Activated CD4-positive, alpha-beta memory T cell treated with anti-CD3 and anti-CD28 coated beads, Interleukin-2, amount 10 ng/mL, durations not matched to agents 7 days and 5 days (primary cell): ENCODE measurements around the gene GLA. TPM values are rescaled to one million over a fixed set of nuclear protein-coding genes. Genes with fewer than 3 reads are reported as not detected.

Experiments
- CTCF ChIA-PET: fragments of 350-600 bp; sonication (Branson Sonifier 250); formaldehyde crosslinking; loops from one replicate; lab custom pipeline; 2021; ENCODE audit warnings: antibody characterized with exemption, inconsistent platforms; lab: Charles Lee
- POLR2A ChIA-PET: fragments of 350-600 bp; sonication (Branson Sonifier 250); formaldehyde crosslinking; loops from one replicate; lab custom pipeline; 2021; ENCODE audit warnings: antibody characterized with exemption; lab: Charles Lee
- DNase-seq: peaks from one replicate; pipeline ENCODE4 v3.0.0-alpha.2; 2020
- H3K27ac Mint-ChIP-seq: one replicate; pipeline ENCODE4 v1.8.0; 2021; ENCODE audit warnings: mild to moderate bottlenecking, mixed read lengths
- H3K27me3 Mint-ChIP-seq: one replicate; pipeline ENCODE4 v1.8.0; 2021; ENCODE audit warnings: mixed read lengths
- H3K36me3 Mint-ChIP-seq: one replicate; pipeline ENCODE4 v1.8.0; 2021; ENCODE audit warnings: low read depth, mixed read lengths
- H3K4me1 Mint-ChIP-seq: one replicate; pipeline ENCODE4 v1.8.0; 2021; ENCODE audit warnings: mixed read lengths
- H3K4me3 Mint-ChIP-seq: one replicate; pipeline ENCODE4 v1.8.0; 2021; ENCODE audit warnings: mild to moderate bottlenecking, mixed read lengths
- H3K9me3 Mint-ChIP-seq: one replicate; pipeline ENCODE4 v1.8.0; 2021; ENCODE audit warnings: mixed read lengths
- total RNA-seq, 2 experiments: library from RNA; stranded (reverse); gene quantifications; one replicate each; pipeline ENCODE4 v1.2.3, GENCODE V29; 2021

GLA gene
- 10 to 100 TPM; 35.6 to 38.3 TPM for total RNA-seq

DNA sequence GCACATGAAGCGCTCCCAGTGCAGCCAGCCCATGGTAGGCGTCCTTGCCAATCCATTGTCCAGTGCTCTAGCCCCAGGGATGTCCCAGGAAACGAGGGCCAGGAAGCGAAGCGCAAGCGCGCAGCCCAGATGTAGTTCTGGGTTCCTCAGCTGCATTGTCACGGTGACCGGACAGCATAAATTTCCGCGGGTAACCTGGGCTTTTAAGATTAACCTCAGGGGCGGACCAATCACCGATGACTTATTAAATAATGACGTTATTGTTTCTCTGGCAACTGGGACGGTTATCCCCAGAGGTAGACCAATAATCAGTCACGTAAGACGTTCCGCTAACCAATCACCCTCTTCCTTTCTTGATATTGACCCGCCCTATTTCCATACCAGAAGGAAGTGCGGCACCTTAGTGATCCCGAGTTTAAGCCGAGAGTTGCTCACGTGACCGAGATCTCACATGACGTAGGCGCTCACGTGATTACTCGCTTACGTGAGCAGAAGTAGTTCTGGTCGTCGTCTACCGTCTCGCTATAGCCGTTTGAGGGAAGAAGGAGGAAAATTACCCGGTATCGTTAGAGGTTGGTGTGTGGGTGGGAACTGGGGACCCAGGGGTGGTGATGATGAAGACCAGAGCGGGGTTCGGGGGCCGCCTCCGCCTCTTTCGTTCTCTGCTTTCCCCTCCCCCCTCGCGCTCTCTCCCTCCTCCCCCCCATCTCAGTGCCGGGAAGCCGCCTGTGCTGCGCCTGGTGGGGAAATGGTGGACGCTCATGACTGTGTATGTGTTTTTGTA lies at the start of gene GLA, which contains the start of gene HNRNPH2:
Gene GLA (minus strand): TSS at position 178 of the 784 bp plus-strand sequence. CDS start 22 bp downstream, at position 156.
Gene HNRNPH2 (plus strand): TSS at position 475 of the 784 bp plus-strand sequence. CDS start 3,767 bp downstream, outside the sequence.
- CTCF ChIA-PET, result interaction anchor here (1.0 kb wide), 1 partner anchor 17 kb away, joined by 4 read pairs; the partner anchor contains the start of gene RPL36A
- peak within 1 kb of the TSS; percentile 89 for H3K4me3 Mint-ChIP-seq
- H3K27me3 Mint-ChIP-seq, result no peaks in the 10 kb centered on the region
- peaks cover 21% of the 10 kb centered on the region for H3K36me3 Mint-ChIP-seq
- no peaks in the 10 kb centered on the region for H3K9me3 Mint-ChIP-seq
- peaks cover 35% of the 10 kb centered on the region for H3K4me1 Mint-ChIP-seq
- DNase-seq, result peak; percentile 90
- POLR2A ChIA-PET, result interaction anchor here (0.9 to 1.9 kb wide), 4 partner anchors 10 to 59 kb away, joined by 4 to 10 read pairs (median 6); partner anchors contain the start of genes RPL36A and TIMM8A
- H3K27ac Mint-ChIP-seq, result peak within 1 kb of the TSS; percentile 97

DNA sequence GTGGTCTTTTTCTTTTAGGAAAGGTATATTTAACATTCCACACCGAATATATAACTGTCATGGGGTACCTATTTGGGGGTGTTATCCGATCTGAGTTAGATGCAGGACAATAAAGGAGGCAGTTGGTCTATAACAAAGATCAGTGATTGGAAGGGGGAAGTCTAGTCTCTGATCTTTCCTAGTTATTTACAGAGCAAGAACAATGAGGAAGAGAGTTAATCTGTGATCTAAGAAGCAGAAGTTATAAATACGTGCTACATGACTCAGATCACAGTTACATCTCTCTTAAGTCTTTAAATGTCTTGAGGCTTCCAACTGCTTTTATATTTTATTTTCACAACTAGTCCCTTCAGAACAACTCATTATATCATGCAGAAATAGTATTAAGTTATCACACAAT lies 44.3 kb upstream of the GLA start:
- Mint-ChIP-seq H3K27me3 (no peaks in the 10 kb centered on the region), H3K36me3 (no peaks in the 10 kb centered on the region), H3K27ac (no peak overlapping the region), H3K4me3 (no peak overlapping the region), H3K9me3 (no peaks in the 10 kb centered on the region), H3K4me1 (peaks cover 2% of the 10 kb centered on the region)
- DNase-seq, result no peak
- ChIA-PET CTCF (no interaction called here), POLR2A (no interaction called here)

DNA sequence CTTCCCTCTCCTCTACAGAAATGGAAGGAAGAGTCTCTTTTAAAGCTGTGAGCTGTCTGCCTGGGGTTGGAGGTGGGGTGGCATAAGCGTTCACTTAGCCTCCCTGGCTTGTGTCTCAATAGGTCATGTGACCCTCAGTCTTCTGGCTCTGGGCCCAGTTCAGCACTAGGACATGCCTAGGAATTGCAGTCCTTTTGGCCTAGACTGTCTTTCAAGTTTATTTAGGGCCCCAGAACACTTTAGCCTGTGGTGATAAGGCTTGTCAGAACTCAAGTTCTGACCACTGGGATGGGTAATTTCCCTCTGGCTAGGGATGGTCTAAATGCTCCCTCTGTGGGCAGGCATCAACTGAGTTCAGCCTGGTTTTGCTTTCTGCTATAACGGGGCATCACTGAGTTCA lies 43.2 kb upstream of the GLA start:
- Mint-ChIP-seq H3K4me3 (no peak overlapping the region), H3K36me3 (no peaks in the 10 kb centered on the region), H3K27me3 (no peaks in the 10 kb centered on the region), H3K9me3 (no peaks in the 10 kb centered on the region), H3K27ac (no peak overlapping the region), H3K4me1 (peaks cover 2% of the 10 kb centered on the region)
- no peak for DNase-seq
- ChIA-PET CTCF (no interaction called here), POLR2A (no interaction called here)

DNA sequence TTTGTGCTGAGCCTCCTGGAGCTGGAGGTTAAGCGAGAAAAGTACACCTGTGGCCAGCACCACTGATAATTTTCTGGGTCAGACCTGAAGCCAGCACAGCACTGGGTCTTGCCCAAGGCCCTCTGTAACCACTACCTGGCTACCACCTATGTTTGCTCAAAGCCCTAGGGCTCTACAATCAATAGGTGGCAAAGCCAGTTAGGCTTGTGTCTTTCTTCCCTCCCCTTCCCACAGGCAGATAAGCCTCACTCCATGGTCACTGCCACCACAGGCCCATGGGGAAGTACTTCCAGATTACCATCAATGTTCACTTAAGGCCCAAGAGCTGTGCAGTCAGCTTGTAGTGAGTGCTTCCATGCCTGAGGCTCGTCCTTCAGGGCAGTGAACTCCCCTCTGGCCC lies 42.4 kb upstream of the GLA start:
- CTCF ChIA-PET, result no interaction called here

DNA sequence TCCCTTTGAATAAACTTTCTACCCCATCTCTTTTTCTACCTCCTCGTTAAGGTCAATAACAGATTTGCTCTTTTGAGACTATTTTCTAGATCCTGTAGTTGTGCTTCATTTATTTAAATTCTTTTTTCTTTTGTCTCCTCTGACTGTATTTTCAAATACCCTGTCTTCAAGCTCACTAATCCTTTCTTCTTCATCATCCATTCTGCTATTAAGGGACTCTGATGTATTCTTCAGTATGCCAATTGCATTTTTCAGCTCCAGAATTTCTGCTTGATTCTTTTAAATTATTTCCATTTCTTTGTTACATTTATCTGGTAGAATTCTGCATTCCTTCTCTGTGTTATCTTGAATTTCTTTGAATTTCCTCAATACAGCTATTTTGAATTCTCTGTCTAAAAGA lies 41.6 kb upstream of the GLA start:
- Mint-ChIP-seq H3K9me3 (no peaks in the 10 kb centered on the region), H3K27me3 (no peaks in the 10 kb centered on the region), H3K4me3 (no peak overlapping the region), H3K27ac (no peak overlapping the region), H3K4me1 (peaks cover 2% of the 10 kb centered on the region), H3K36me3 (no peaks in the 10 kb centered on the region)
- no peak for DNase-seq
- POLR2A ChIA-PET, result no interaction called here
- CTCF ChIA-PET, result no interaction called here

More for the DNA sequence above, 42.4 kb upstream of the GLA start:
- H3K36me3 Mint-ChIP-seq, result no peaks in the 10 kb centered on the region
- H3K9me3 Mint-ChIP-seq, result no peaks in the 10 kb centered on the region
- no peak overlapping the region for H3K27ac Mint-ChIP-seq
- H3K4me3 Mint-ChIP-seq, result no peak overlapping the region
- DNase-seq, result no peak
- POLR2A ChIA-PET, result no interaction called here
- no peaks in the 10 kb centered on the region for H3K27me3 Mint-ChIP-seq
- H3K4me1 Mint-ChIP-seq, result peaks cover 2% of the 10 kb centered on the region

DNA sequence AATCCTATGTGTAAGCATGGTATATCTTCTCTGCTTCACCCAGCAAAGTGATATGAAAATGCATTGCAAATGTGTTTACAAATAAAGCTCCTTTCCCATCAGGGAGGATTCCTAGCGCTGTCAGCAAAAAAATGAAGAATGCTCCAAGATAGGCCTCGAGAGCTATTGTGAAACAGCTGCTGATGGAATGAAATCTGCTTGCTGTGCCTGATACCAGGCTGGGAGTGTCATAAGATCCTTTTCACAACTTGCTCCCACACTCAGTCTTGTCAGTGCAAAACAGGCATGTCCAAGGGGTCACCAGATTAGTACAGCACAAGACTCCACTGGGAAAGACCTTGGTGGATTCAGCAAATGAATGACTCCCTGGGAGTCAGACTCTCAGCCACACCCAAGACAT lies 34.4 kb upstream of the GLA start:
- ChIA-PET CTCF (no interaction called here), POLR2A (no interaction called here)
- Mint-ChIP-seq H3K4me1 (no peaks in the 10 kb centered on the region), H3K9me3 (no peaks in the 10 kb centered on the region), H3K27me3 (no peaks in the 10 kb centered on the region), H3K27ac (no peak overlapping the region), H3K4me3 (no peak overlapping the region), H3K36me3 (peaks cover 16% of the 10 kb centered on the region)
- no peak for DNase-seq

DNA sequence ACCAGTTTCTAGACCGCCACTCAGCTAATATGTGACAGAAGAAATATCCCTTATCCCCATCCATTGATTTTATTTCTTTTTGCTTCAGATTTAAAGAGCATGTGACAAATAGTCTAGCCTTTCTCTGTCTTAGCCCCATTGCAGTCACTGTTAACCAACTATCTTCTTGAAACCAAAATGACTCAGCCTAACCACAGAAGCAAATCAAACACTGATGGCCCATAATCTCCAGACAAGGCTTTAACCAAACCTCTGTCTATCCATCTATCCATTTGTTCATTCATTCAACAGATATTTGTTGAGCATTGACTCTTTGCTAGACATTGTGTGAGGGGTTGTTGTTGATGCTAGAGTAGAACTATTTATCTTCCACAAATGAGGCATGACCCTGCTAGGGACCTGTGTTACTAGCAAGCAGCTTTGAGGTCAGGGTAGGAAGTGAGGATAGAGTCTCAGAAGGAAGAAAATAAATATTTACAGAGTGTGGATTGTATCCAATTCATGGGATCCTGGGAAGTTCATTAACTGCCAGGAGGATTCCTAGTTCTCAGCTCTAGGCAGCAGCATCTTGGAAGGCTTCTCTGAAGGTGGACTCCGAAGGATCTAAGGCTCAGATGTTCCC lies 22.8 kb upstream of the GLA start:
- Mint-ChIP-seq H3K9me3 (no peaks in the 10 kb centered on the region), H3K36me3 (peaks cover 5% of the 10 kb centered on the region), H3K27ac (peak overlapping the region; percentile 67), H3K27me3 (no peaks in the 10 kb centered on the region), H3K4me1 (peaks cover 15% of the 10 kb centered on the region), H3K4me3 (no peak overlapping the region)
- DNase-seq, result no peak
- POLR2A ChIA-PET, result interaction anchor here (1.0 kb wide), 1 partner anchor 13 kb away, joined by 5 read pairs; no protein-coding TSS in a partner anchor
- CTCF ChIA-PET, result no interaction called here

DNA sequence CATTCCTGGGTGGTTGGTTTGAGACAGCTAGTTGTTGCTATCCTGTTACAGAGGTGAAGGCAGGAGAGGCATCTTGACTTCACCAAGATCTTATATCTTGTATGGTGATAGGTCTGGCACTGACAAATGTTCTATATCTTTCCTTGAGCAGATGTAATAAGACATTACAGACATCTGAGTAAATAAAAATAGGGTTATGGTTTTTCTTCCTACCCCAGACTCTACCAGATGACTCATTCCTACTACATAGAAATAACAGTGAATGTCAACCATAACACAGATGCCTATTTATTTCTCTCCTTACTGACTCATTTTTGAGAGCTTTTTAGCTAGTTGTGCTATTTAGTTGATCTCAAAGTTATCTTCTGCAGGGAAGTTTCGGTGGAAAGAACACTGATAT lies 22.2 kb upstream of the GLA start:
- Mint-ChIP-seq H3K27ac (peak overlapping the region; percentile 67), H3K4me3 (no peak overlapping the region), H3K4me1 (peaks cover 15% of the 10 kb centered on the region), H3K36me3 (peaks cover 7% of the 10 kb centered on the region), H3K9me3 (peaks cover 2% of the 10 kb centered on the region), H3K27me3 (no peaks in the 10 kb centered on the region)
- POLR2A ChIA-PET, result interaction anchor here (1.0 kb wide), 1 partner anchor 13 kb away, joined by 5 read pairs; no protein-coding TSS in a partner anchor
- CTCF ChIA-PET, result no interaction called here
- DNase-seq, result no peak

DNA sequence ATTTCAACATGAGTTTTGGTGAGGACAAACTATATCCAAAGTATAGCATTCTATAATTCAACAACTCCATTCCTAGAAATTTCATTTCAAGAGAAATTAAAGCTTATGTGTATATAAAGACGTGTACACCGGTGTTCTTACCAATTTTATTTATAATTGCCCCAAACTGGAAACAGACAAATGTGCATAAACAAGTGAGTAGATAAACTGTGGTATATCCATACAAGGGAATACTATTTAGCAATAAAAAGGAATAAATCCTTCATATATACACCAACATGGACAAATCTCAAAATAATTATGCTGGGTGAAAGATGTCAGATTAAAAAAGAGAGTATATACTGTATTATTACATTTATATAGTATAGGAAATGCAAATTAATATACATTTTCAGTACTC lies 20.2 kb upstream of the GLA start:
- DNase-seq, result no peak
- CTCF ChIA-PET, result interaction anchor here (1.4 kb wide), 1 partner anchor 11 kb away, joined by 3 read pairs; no protein-coding TSS in a partner anchor
- H3K27me3 Mint-ChIP-seq, result no peaks in the 10 kb centered on the region
- H3K27ac Mint-ChIP-seq, result no peak overlapping the region
- peaks cover 8% of the 10 kb centered on the region for H3K36me3 Mint-ChIP-seq
- H3K4me1 Mint-ChIP-seq, result peaks cover 15% of the 10 kb centered on the region
- peaks cover 2% of the 10 kb centered on the region for H3K9me3 Mint-ChIP-seq
- no peak overlapping the region for H3K4me3 Mint-ChIP-seq
- POLR2A ChIA-PET, result interaction anchor here (2.5 kb wide), 1 partner anchor 9 kb away, joined by 7 read pairs; no protein-coding TSS in a partner anchor

DNA sequence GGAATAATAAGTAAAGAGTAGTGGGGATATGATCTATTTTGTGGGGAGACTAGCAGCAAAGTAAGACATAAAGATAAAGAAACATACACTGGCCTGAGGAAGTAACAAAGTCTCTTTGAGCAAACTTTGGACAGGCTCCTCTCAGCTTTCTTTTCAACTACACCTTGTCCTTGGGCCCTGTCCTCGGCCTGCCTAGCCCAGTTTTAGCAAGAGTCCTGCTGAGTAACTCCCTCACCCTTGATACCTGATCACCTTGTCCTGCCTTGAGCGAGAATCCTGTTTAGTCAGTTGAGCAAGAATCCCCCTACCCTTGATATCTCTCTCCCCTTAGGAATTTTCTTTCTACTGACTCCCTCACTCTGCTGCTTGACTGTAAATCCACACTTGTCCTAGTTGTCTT lies 11.8 kb upstream of the GLA start:
- Mint-ChIP-seq H3K9me3 (no peaks in the 10 kb centered on the region), H3K4me1 (peaks cover 36% of the 10 kb centered on the region), H3K36me3 (peaks cover 3% of the 10 kb centered on the region), H3K27me3 (no peaks in the 10 kb centered on the region), H3K27ac (peak overlapping the region; percentile 31), H3K4me3 (peak overlapping the region; percentile 34)
- CTCF ChIA-PET, result interaction anchor here (0.8 kb wide), 1 partner anchor 233 kb away, joined by 3 read pairs; no protein-coding TSS in a partner anchor
- DNase-seq, result no peak
- POLR2A ChIA-PET, result interaction anchor here (1.6 kb wide), 1 partner anchor 8 kb away, joined by 7 read pairs; no protein-coding TSS in a partner anchor

DNA sequence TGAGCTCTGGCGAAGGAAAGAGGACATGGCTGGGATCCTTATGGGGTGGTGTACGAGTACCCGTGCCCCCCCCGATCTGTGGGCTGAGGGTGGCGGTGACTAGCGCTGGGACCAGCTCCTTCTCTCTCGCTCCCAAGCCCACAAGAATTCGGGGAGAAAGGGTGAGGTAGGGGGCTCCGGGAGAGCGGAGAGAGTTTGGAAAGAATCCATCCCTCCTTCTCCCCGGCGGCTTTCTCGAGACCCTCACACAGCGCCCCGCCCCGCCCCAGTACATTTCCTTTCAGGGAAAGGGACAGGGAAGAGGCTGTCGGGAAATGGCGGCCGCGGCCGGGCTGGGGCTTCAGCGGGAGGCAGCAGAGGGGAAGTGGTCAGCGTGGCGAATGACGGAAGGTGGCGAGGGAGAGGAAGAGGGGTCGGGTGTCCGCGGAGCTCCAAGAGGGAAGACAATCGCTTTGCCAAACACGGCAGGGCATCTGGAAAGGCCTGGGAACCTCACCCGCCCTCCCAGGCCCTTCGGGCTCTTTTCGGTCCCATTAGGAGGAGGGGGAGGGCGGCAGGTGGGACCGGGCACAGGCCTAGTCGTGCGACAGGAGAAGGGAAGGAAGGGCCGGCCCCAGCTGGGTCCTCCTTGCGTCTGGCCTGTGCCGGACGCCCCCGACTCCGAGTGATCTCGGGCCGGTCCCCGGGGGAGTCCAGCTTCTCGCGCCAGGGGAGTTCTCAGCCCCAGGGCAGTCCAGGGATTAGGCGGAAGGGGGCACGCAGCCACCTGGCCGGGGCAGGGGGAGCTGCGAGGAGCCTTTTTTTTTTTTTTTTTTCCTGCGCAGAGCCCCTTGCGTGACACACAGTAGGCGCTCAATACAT lies 10.5 kb upstream of the GLA start:
- H3K36me3 Mint-ChIP-seq, result peaks cover 5% of the 10 kb centered on the region
- peak overlapping the region; percentile 78 for H3K27ac Mint-ChIP-seq
- POLR2A ChIA-PET, result interaction anchor here (1.1 to 2.3 kb wide), 6 partner anchors 9 to 589 kb away, joined by 3 to 10 read pairs (median 6); partner anchors contain the start of genes GLA and RPL36A
- no peaks in the 10 kb centered on the region for H3K27me3 Mint-ChIP-seq
- H3K9me3 Mint-ChIP-seq, result no peaks in the 10 kb centered on the region
- peaks cover 38% of the 10 kb centered on the region for H3K4me1 Mint-ChIP-seq
- CTCF ChIA-PET, result interaction anchor here (0.6 to 1.8 kb wide), 7 partner anchors 9 to 340 kb away, joined by 3 to 5 read pairs (median 3); partner anchors contain the start of gene RPL36A
- H3K4me3 Mint-ChIP-seq, result peak overlapping the region; percentile 81
- peak; percentile 42 for DNase-seq

DNA sequence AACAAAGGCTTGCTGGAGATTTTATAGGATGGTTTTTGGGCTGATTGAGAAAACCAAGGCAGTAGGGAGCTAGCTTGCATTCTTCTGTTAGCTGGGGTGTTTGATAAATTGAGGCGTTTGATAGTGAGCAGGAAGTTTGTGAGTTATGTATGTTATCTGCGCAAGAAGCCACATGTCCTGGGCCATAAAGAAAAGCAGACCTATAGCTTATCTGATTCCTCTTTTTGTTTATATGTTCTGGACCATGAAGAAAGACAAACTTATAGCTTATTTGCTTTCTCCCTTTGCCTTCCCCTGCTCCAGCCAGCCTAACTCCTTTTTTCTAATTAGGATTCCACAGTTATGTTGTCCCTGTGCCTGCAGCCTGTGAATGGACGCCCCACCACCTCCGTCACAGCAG lies 9.5 kb upstream of the GLA start:
- Mint-ChIP-seq H3K4me1 (peaks cover 48% of the 10 kb centered on the region), H3K36me3 (peaks cover 14% of the 10 kb centered on the region), H3K27me3 (no peaks in the 10 kb centered on the region), H3K9me3 (no peaks in the 10 kb centered on the region), H3K27ac (no peak overlapping the region), H3K4me3 (peak overlapping the region; percentile 81)
- ChIA-PET CTCF (interaction anchor here (0.8 to 1.8 kb wide), 4 partner anchors 12 to 341 kb away, joined by 3 to 5 read pairs (median 4); partner anchors contain the start of gene RPL36A), POLR2A (interaction anchor here (1.4 to 2.3 kb wide), 3 partner anchors 13 to 588 kb away, joined by 3 to 10 read pairs (median 5); partner anchors contain the start of gene RPL36A)
- no peak for DNase-seq
